Stimulated activated CD4-positive, alpha-beta T cell treated with anti-CD3 and anti-CD28 coated beads, Interleukin-2, amount 100 ng/mL, for 4 hours (primary cell): ENCODE data around the gene CCDC120.

Experiments used
- DNase-seq: peaks from one replicate; pipeline ENCODE4 v3.0.0-alpha.2; 2020; ENCODE audit warnings: low read depth

CCDC120 gene

DNA sequence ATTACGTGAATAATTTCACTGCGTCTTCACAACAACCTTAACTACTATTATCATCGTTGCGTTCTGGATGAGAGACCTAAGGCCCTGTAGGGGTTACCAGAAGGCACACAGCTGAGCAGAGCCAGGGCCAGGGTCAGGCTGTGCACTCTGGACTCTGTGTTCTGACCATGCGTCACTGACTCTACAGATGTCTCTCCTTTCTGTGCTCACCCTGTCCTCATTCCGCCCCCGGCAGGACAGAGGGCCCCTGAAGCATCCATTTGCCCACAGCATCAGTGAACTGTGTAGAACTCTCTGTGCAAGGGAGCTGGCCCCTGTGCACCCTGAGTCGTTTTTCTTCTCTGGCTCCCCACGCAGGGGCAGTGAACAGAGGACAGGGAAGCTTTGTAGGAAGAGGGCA is 43.4 kb downstream of the CCDC120 start:
- no peak for DNase-seq

DNA sequence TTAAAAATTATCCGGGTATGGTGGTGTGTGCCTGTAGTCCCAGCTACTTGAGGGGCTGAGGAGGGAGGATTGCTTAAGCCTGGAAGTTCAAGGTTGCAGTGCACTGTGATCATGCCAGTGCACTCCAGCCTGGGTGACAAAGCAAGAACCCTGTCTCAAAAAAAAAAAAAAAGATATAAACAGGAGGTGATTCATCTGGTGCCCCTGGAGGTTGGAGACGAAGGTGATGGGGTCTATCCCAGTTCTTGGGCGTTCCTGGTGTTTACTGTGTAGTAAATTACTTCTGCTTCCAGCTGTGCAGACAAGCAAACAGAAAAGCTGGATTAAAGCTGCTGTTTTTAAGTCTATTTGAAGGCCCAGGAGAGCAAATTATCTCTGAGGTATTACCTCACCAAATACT is 44.8 kb downstream of the CCDC120 start:
- DNase-seq: no peak

DNA sequence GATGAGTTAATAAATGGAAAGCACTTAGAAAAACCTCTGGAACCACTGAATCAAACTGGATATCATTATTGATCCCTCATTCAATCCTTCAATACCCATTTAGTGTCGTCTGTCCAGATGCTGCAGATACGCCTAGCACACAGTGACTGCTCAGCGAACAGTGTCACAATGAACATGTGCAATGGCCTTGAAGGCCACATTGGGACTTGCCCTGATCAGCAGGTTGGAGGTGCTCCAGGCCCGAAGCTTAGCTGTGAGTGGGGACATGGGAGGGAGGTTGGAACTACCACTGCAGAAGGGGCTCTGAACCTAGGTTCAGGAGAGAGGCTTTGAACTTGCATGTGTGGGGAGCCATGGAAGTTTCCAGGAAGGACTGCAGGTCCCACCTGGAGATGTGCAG is 47.5 kb downstream of the CCDC120 start:
- DNase-seq: no peak

GRCh38 chrX:49106930-49107329 is 48.1 kb downstream of the CCDC120 start:
- no peak for DNase-seq

DNA sequence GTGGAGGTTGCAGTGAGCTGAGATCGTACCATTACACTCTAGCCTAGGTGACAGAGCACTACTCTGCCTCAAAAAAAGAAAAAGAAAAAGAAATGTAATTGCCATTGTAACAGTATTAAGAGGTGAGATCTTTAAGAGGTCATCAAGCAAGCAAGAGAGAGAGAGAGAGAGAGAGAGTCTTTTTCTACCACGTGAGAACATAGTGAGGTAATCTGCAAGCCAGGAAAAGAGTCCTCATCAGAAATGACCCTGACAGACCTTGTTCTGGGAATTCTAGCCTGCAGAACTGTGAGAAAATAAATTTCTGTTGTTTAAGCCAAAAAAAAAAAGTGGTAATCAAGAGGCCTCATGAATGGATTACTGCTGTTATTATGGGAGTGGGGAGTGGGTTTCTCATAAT is 49.8 kb downstream of the CCDC120 start:
- DNase-seq: no peak

GRCh38 chrX:49110417-49110816 is 51.6 kb downstream of the CCDC120 start:
- DNase-seq: no peak

DNA sequence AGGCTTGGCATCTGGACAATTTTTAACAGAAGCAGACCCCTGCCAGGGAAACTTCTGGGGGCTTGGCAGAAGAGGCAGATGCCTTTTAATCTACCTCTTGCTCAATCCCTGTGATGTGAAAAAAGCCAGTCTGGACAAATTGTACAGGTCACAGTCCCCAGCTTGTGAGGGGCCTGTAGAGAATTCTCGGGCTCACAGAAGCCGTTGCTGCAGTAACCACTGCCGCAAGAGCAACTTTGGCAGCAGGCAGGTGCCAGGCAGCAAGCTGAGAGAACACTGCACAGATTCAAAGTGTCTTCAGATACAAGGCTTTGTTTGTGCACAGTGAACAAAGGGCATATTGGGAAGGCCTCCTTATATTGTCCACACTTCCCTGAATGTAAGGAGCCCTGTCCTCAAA is 53.0 kb downstream of the CCDC120 start:
- no peak for DNase-seq

- DNase-seq: no peak
Observed at GRCh38 chrX:49116076-49116475, 57.3 kb downstream of the CCDC120 start.

- no peak for DNase-seq
Observed at GRCh38 chrX:49116716-49117115, 57.9 kb downstream of the CCDC120 start.

DNA sequence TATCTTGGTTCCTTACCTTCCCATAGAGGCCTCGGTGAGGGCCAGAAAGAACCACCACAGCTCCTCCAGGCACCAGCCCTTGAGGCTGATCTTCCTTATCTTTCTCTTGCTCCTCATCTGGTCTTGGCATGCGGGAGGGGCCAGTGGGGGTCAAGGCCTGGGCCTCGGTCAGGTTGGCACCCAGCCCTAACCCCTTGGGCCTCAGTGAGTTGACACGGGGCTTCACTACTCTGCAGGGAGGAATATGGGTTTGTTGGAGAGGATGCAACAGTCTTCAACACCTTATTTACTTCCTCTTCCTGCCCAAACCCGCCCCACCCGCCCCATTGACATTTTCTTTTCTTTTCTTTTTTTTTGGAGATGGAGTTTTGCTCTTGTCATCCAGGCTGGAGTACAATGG is 58.8 kb downstream of the CCDC120 start:
- DNase-seq: no peak
